HCT116 (cell line): Measurements from ENCODE around the gene DCTN3. TPM values are rescaled to one million over a fixed set of nuclear protein-coding genes. Genes with fewer than 3 reads are reported as not detected.

Experiments
- ATAC-seq: fragments of 200-7000 bp; cut with Tn5 transposase; 2 replicates; pipeline ENCODE4 v1.9.1; 2020; ENCODE audit warnings: mild to moderate bottlenecking, moderate library complexity
- BruUV-seq: library from RNA; stranded (reverse); fragments of 400-500 nt; replicated peaks from 2 replicates; lab custom pipeline; 2021; lab: Mats Ljungman, UMichigan
- CTCF ChIA-PET: fragments of 300-600 bp; sonication (Branson Sonifier 250); formaldehyde crosslinking; loops from one replicate; lab custom pipeline; 2021; ENCODE audit warnings: antibody characterized with exemption; lab: Charles Lee
- POLR2A ChIA-PET: fragments of 300-600, 350-600 bp; sonication (Branson Sonifier 250); formaldehyde crosslinking; loops from one replicate; lab custom pipeline; 2021; ENCODE audit warnings: antibody characterized with exemption; lab: Charles Lee
- RAD21 ChIA-PET, 2 experiments: fragments of 300-600 bp; sonication (Branson Sonifier 250); formaldehyde crosslinking; loops; one replicate each; lab custom pipeline; 2023; ENCODE audit warnings: low total read pairs in 2 of 2; ENCODE audit not compliant: uncharacterized antibody in 2 of 2, unreplicated experiment in 2 of 2, low non-redundant PET in 1 of 2; lab: Charles Lee
- DNase-seq: peaks from one replicate; pipeline ENCODE4 v3.0.0-alpha.2; 2010; ENCODE audit warnings: low read depth, low spot score
- H2AFZ ChIP-seq: fragments of 200-600 bp; shearing (Covaris generic), sonication (generic); 2 replicates; pipeline ENCODE4 v1.6.1; 2017; ENCODE audit warnings: low read depth, mixed run types, mixed read lengths, antibody characterized with exemption, low read length; ENCODE audit not compliant: poor library complexity, severe bottlenecking
- H3K27ac ChIP-seq: 2 replicates; pipeline ENCODE4 v1.5.1; 2012; ENCODE audit warnings: low read depth, low read length
- H3K27me3 ChIP-seq: fragments of 200-600 bp; sonication (generic); 2 replicates; pipeline ENCODE4 v1.6.1; 2016; ENCODE audit warnings: mixed run types, low read length, mixed read lengths; ENCODE audit not compliant: insufficient read depth
- H3K36me3 ChIP-seq, 2 experiments: fragments of 200-500 bp in 1 of 2; fragments of 200-600 bp in 1 of 2; sonication (Bioruptor generic) in 1 of 2; sonication (generic) in 1 of 2; 2 replicates each; pipeline versions ENCODE4 v1.5.1 to v1.6.1; 2014 to 2016; ENCODE audit warnings: low read length in 2 of 2, inconsistent platforms in 1 of 2, mixed read lengths in 1 of 2, mixed run types in 1 of 2; ENCODE audit not compliant: insufficient read depth in 2 of 2, control insufficient read depth in 1 of 2
- H3K4me1 ChIP-seq, 2 experiments: fragments of 200-600 bp in 1 of 2; sonication (generic) in 1 of 2; 2 replicates each; pipeline versions ENCODE4 v1.5.1 to v1.6.1; 2012 to 2017; ENCODE audit warnings: low read length in 2 of 2, inconsistent platforms in 1 of 2, mild to moderate bottlenecking in 1 of 2, mixed read lengths in 1 of 2, mixed run types in 1 of 2, moderate library complexity in 1 of 2; ENCODE audit not compliant: insufficient read depth in 2 of 2, control insufficient read depth in 1 of 2
- H3K4me2 ChIP-seq: fragments of 200-600 bp; sonication (generic); 2 replicates; pipeline ENCODE4 v1.6.1; 2017; ENCODE audit warnings: mixed run types, low read length, mixed read lengths
- H3K4me3 ChIP-seq, 2 experiments: fragments of 200-600 bp in 1 of 2; sonication (generic) in 1 of 2; replicated peaks in 1 of 2; 2 replicates each; pipeline ENCODE4 v1.5.1; 2011 to 2016; ENCODE audit warnings: low read length in 2 of 2, control low read depth in 1 of 2, low read depth in 1 of 2, mild to moderate bottlenecking in 1 of 2, mixed read lengths in 1 of 2, mixed run types in 1 of 2
- H3K79me2 ChIP-seq: fragments of 200-600 bp; sonication (generic); 2 replicates; pipeline ENCODE4 v1.6.1; 2017; ENCODE audit warnings: mild to moderate bottlenecking, mixed run types, low read length, moderate library complexity, mixed read lengths; ENCODE audit not compliant: insufficient read depth
- H3K9ac ChIP-seq: fragments of 200-600 bp; sonication (generic); 2 replicates; pipeline ENCODE4 v1.6.1; 2016; ENCODE audit warnings: low read length, mixed read lengths
- H3K9me2 ChIP-seq: fragments of 200-600 bp; sonication (generic), shearing (Covaris generic); 2 replicates; pipeline ENCODE4 v1.6.1; 2017; ENCODE audit warnings: mixed run types, mild to moderate bottlenecking, moderate library complexity; ENCODE audit not compliant: insufficient read depth
- H3K9me3 ChIP-seq, 2 experiments: fragments of 200-500 bp in 1 of 2; fragments of 200-600 bp in 1 of 2; sonication (Bioruptor generic) in 1 of 2; sonication (generic) in 1 of 2; 2 replicates each; pipeline ENCODE4 v1.6.1; 2014 to 2017; ENCODE audit warnings: low read length in 2 of 2, mixed read lengths in 2 of 2, inconsistent platforms in 1 of 2, low read depth in 1 of 2, mild to moderate bottlenecking in 1 of 2, mixed run types in 1 of 2, moderate library complexity in 1 of 2; ENCODE audit not compliant: control insufficient read depth in 1 of 2, insufficient read depth in 1 of 2
- H4K20me1 ChIP-seq: fragments of 200-600 bp; sonication (generic), shearing (Covaris generic); 2 replicates; pipeline ENCODE4 v1.6.1; 2017; ENCODE audit warnings: mixed run types, mild to moderate bottlenecking, moderate library complexity; ENCODE audit not compliant: insufficient read depth
- CEBPB ChIP-seq: IDR thresholded peaks from 2 replicates; pipeline ENCODE4 v1.6.1; 2012; ENCODE audit warnings: low read depth
- CTCF ChIP-seq, 3 experiments: fragments of 200-600 bp in 1 of 3; sonication (generic) in 1 of 3; IDR thresholded peaks in 2 of 3; conservative IDR thresholded peaks in 1 of 3; 2 replicates each; pipeline ENCODE4 v1.5.1; 2012 to 2017; ENCODE audit warnings: low read depth in 2 of 3, low read length in 2 of 3, antibody characterized with exemption in 1 of 3, borderline replicate concordance in 1 of 3, control low read depth in 1 of 3, mild to moderate bottlenecking in 1 of 3, mixed read lengths in 1 of 3, mixed run types in 1 of 3, moderate library complexity in 1 of 3; ENCODE audit not compliant: insufficient read depth in 1 of 3
- EGR1 ChIP-seq: IDR thresholded peaks from 2 replicates; pipeline ENCODE4 v1.6.1; 2012; ENCODE audit warnings: low read depth
- ELF1 ChIP-seq: IDR thresholded peaks from 2 replicates; pipeline ENCODE4 v1.6.1; 2012; ENCODE audit warnings: low read depth, borderline replicate concordance
- EZH2 ChIP-seq: fragments of 200-600 bp; sonication (generic); IDR thresholded peaks from 2 replicates; pipeline ENCODE4 v1.6.1; 2017; ENCODE audit warnings: antibody characterized with exemption, mixed run types
- MAX ChIP-seq: IDR thresholded peaks from 2 replicates; pipeline ENCODE4 v1.6.1; 2012
- POLR2A ChIP-seq: IDR thresholded peaks from 2 replicates; pipeline ENCODE4 v1.7.0; 2011; ENCODE audit warnings: borderline replicate concordance; ENCODE audit not compliant: insufficient read depth, insufficient read length; ENCODE audit errors: extremely low read depth
- POLR2AphosphoS5 ChIP-seq: IDR thresholded peaks from 2 replicates; pipeline ENCODE4 v1.6.1; 2011; ENCODE audit warnings: mild to moderate bottlenecking, low read depth, low read length, moderate library complexity
- RAD21 ChIP-seq: IDR thresholded peaks from 2 replicates; pipeline ENCODE4 v1.6.1; 2012; ENCODE audit warnings: low read depth, mild to moderate bottlenecking
- REST ChIP-seq: IDR thresholded peaks from 2 replicates; pipeline ENCODE4 v1.6.1; 2012; ENCODE audit warnings: low read depth
- SIN3A ChIP-seq: IDR thresholded peaks from 2 replicates; pipeline ENCODE4 v1.6.1; 2012; ENCODE audit warnings: low read depth
- SP1 ChIP-seq: IDR thresholded peaks from 2 replicates; pipeline ENCODE4 v1.6.1; 2012; ENCODE audit warnings: low read depth
- TCF7L2 ChIP-seq: IDR thresholded peaks from 2 replicates; pipeline ENCODE4 v1.7.0; 2011; ENCODE audit warnings: borderline replicate concordance, inconsistent platforms; ENCODE audit not compliant: insufficient read depth, insufficient read length; ENCODE audit errors: extremely low read depth
- YY1 ChIP-seq: IDR thresholded peaks from 2 replicates; pipeline ENCODE4 v1.6.1; 2011; ENCODE audit warnings: low read length, low read depth, moderate library complexity, mild to moderate bottlenecking; ENCODE audit not compliant: insufficient replicate concordance; ENCODE audit errors: extremely low read depth
- ZFX ChIP-seq: fragments of 450-650 bp; IDR thresholded peaks from 2 replicates; pipeline ENCODE4 v1.6.1; 2017
- ZNF274 ChIP-seq: fragments of 200-500 bp; sonication (Bioruptor generic); IDR thresholded peaks from 2 replicates; pipeline ENCODE4 v1.6.1; 2014; ENCODE audit warnings: mild to moderate bottlenecking, low read depth, low read length, inconsistent platforms
- intact Hi-C: fragments of 100-400 bp; cut with micrococcal nuclease; formaldehyde crosslinking; loops from 2 replicates; pipeline ENCODE4 v1.10.0; 2022
- total RNA-seq: library from RNA; stranded (reverse); gene quantifications from one replicate; pipeline ENCODE4 v1.2.1, GENCODE V29; 2021; ENCODE audit not compliant: unreplicated experiment
- TF ChIP-seq, protein P1 (sequence below): IDR thresholded peaks from 2 replicates; pipeline ENCODE4 v1.6.1; 2011; ENCODE audit warnings: mild to moderate bottlenecking, low read length, moderate library complexity; ENCODE audit not compliant: insufficient replicate concordance; ENCODE audit errors: extremely low read depth

DCTN3 gene
- total RNA-seq, 1 experiment from 2014 or later = 64.0 TPM

GRCh38 chr9:34580358-34580757, 39.9 kb downstream of the DCTN3 start:
- Histone ChIP-seq H2AFZ (no peak overlapping the region), H3K4me2 (no peak overlapping the region), H3K9me2 (no peaks in the 10 kb centered on the region), H3K36me3 (no peaks in the 10 kb centered on the region), H4K20me1 (no peaks in the 10 kb centered on the region), H3K27ac (no peak overlapping the region), H3K4me3 (no peak overlapping the region), H3K27me3 (no peaks in the 10 kb centered on the region; the same call in 1 of the 2 replicates), H3K79me2 (no peaks in the 10 kb centered on the region), H3K9me3 (no peaks in the 10 kb centered on the region), H3K4me1 (no peaks in the 10 kb centered on the region), H3K9ac (no peak overlapping the region)
- intact Hi-C loops = no loop called here
- ATAC-seq (no peak), DNase-seq (no peak)
- ChIA-PET RAD21 (no interaction called here), POLR2A (no interaction called here), CTCF (no interaction called here)
- BruUV-seq = no TSS peak
- no peak for TF ChIP-seq SP1
- no peak for TF ChIP-seq YY1
- TF ChIP-seq POLR2A = no peak
- TF ChIP-seq ZNF274 = no peak
- no peak for TF ChIP-seq MAX
- no peak for TF ChIP-seq TCF7L2
- no peak for TF ChIP-seq POLR2AphosphoS5
- TF ChIP-seq, protein P1, sequence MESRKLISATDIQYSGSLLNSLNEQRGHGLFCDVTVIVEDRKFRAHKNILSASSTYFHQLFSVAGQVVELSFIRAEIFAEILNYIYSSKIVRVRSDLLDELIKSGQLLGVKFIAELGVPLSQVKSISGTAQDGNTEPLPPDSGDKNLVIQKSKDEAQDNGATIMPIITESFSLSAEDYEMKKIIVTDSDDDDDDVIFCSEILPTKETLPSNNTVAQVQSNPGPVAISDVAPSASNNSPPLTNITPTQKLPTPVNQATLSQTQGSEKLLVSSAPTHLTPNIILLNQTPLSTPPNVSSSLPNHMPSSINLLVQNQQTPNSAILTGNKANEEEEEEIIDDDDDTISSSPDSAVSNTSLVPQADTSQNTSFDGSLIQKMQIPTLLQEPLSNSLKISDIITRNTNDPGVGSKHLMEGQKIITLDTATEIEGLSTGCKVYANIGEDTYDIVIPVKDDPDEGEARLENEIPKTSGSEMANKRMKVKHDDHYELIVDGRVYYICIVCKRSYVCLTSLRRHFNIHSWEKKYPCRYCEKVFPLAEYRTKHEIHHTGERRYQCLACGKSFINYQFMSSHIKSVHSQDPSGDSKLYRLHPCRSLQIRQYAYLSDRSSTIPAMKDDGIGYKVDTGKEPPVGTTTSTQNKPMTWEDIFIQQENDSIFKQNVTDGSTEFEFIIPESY = no peak
- no peak for TF ChIP-seq CEBPB
- no peak for TF ChIP-seq ZFX
- TF ChIP-seq EZH2 = no peak
- no peak for TF ChIP-seq REST
- TF ChIP-seq EGR1 = no peak
- TF ChIP-seq SIN3A = no peak
- TF ChIP-seq CTCF (IDR thresholded peaks at IDR 0.05 in 2 of 3, conservative IDR thresholded peaks at IDR 0.05 in 1 of 3; ENCODE audit: borderline replicate concordance in 1 of 3, insufficient read depth in 1 of 3, low read depth in 2 of 3, low read length in 2 of 3) = no peak
- TF ChIP-seq ELF1 = no peak
- no peak for TF ChIP-seq RAD21
